CD4-positive, alpha-beta T cell treated with Interleukin-1 beta for 1 hour (primary cell): ENCODE data around the gene RASL12.
A peak's percentile ranks its signal among the peaks of the same experiment; 100 is the strongest.

Experiments
- DNase-seq, 2 donors: peaks; one replicate each; pipeline ENCODE4 v3.0.0-alpha.2; 2020 to 2022

RASL12 gene

DNA sequence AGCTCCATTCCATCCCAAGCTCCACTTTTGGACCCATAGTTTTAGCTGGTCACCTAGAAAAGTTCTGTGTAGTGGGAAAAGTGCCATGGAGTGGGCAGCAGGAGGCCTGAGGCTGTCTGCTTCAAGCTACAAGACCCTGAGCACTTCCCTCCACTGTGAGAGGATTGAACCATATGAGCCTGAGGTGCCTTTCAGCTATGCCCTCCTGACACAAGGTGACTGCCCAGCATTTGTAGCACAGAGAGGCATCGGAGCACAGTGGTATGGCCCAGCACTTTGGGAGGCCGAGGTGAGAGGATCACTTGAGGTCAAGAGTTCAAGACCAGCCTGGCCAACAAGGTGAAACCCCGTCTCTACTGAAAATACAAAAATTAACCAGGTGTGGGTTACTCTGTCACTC, 4.8 kb upstream of the RASL12 start:
- no peak for DNase-seq

DNA sequence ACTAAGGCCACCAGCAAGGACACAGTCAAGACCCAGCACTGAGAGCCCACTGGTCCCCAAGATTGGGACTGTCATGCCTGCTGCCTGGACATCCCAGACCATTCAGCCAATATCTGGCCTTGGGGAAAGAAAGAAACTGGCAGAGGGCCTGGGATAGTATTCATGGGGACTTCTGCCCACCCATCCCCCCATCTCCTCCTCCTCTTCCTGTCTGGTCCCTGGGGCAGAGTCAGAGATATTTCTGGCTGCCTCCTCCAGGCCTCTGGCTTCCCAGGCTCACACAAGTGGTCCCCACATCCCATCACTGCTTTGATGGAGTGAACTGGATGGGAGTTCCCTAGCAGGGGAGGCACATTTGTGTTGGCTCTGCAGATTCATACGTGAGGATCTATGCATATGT, 4.2 kb upstream of the RASL12 start:
- DNase-seq: no peak

DNA sequence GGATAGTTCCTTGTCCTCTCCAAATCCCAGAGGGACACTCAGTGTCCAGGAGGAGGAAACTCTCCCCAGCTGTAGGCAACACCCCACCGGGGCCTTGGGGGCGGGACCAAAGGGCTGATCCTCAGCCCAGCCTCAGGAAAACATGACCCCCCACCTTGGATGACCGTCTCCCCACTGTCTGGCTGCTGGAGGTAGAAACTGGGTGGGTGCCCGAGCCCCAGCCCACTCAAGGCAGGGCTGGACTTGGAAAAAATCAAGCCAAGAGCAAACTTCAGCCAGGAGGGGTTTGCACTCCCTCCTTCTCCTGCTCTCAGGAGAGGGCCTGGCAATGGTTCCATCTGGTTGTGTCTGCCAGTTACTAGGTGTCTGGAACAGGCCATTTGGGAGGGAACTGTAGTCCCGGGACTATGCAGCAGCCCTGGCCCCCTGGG, 3.6 kb upstream of the RASL12 start:
- DNase-seq: no peak

DNA sequence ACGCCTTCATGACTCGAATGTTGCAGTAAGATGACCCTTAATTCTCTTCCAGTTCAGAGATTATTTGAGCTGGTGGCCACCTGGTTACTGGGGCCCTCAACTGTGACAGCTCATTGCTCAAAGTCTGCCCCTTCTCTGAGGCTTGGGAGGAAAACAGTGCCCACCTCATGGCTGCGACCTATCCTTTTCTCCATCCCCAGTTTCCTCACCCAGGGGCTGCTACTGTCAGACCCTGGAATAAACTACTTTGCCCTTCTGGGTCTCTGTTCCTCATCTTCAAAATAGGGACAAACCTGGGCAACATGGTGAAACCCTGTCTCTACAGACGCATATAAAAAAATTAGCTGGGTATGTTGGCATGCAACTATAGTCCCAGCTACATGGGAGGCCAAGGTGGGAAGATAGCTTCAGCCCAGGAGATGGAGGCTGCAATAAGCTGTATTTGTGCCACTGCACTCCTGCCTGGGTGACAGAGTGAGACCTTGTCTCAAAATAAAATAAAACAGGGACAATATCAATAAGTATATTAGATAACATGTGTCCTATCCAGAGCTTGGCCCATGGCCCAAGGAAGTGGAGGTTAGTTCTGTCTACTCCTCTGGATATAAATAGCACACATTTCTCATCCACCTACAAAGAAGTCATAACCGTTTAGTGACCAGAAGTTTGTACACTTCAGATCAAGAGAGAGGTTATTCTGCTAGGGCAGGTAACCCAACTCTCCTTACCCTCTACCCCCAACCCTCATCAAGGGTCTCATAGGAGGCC, 2.2 kb upstream of the RASL12 start:
- DNase-seq: no peak

DNA sequence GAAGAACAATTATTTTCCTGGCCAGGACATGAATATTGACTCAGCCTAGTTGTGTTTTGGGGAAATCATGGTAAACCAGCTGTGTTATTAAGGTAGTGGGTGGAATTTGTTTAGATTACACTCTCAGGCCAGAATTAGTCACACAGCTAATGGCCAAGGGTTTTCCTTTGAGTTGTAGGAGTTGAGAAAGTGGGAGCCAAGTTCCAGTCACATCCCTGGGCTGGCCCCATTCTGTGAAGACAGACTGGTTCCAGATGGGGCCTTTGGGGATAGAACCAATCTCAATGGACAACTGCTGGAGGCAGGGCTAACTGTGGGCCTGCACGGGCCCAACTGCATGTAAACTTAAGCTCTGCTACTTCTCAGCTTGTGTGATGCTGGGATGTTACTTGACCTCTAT, 1.4 kb upstream of the RASL12 start:
- no peak for DNase-seq

DNA sequence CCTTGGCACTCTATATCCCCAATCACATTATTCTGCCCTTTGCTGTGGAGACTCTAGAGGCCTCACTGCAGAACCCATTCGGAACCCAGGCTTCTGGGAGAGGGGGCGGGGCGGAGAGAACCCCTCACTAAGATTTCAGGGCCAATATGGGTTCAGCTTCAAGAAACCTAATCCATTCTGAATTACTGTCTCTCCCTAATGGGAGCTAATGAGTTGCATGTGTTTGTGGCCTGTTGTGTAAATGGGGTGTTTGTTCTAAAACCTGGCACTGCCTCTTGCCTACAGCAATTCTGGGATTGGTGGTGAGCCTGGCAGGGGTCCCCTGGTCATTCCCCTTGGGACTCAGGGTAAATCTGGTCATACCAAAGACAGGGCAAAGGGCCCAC, 605 bp upstream of the RASL12 start:
- DNase-seq: no peak

DNA sequence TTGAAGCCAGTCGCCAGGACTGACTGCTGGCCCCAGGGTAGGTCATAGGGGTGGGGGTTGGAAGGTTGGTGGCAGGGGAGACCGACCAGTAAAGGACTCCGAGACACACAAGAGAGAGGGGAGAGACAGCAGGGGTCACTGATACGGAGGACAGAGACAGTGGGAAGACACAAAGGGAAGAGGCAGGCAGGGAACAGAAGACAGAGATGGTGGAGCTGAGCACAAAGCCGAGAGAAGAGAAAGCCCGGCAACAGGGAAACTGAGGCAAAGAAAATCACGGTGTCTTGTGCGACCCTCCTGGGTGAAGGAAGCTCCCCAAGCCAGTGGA, 510 bp downstream of the RASL12 start:
- DNase-seq: no peak

DNA sequence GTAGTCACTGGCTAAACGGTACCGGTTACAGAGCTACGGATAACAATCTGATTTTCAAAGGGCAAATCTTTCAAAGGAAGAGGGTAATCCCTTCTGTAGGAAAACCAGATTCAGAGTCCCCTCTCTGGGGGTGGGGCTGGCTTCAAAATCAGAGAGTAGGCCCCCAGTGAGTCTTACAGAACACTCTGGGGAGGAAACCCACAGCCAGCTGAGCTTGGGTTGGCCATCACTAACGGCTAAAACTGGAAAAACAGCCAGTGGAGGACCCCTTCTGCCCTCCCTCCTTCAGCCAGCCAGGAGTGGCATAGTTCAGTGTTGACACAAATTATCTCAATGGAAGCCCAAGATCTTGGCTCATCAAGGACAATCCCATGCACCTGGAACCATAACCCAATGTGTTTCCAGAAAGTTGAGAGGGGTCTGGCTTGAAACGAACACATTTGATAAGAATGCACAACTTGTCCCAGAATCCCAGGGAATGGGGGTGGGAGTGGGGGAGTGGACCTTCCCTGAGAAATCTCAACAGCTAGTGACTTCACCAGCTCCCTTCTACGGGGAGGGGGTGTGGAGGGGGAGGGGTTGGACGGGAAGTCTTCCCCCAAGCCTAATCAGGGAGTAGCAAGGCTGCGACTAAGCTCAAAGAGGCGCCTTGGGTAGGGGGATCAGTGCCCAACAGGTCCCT, 1.0 kb downstream of the RASL12 start:
- DNase-seq: no peak

DNA sequence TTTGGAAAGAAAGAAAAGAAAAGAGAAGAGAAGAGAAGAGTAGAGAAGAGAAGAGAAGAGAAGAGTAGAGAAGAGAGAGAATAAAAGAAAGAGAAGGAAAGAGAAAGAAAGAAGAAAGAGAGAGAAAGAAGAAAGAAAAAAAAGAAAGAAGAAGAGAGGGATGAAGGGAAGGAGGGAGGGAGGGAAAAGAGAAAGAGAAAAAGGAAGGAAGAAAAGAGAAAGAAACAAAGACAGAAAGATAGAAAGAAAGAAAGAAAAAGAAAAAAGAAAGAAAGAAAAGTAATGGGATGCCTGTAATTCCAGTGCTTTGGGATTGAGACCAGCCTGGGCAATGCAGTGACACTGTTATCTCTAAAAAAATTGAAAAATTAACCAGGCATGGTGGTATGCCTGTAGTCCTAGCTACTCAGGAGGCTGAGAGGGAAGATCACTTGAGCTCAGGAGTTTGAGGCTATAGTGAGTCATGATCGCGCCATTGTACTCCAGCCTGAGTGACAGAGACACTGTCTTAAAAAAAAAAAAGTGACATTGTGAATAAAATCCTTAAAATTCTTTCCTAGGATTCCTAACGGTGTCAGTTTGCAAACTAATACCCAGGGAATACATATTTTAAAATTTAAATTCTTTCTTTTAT, 1.7 kb downstream of the RASL12 start:
- no peak for DNase-seq

DNA sequence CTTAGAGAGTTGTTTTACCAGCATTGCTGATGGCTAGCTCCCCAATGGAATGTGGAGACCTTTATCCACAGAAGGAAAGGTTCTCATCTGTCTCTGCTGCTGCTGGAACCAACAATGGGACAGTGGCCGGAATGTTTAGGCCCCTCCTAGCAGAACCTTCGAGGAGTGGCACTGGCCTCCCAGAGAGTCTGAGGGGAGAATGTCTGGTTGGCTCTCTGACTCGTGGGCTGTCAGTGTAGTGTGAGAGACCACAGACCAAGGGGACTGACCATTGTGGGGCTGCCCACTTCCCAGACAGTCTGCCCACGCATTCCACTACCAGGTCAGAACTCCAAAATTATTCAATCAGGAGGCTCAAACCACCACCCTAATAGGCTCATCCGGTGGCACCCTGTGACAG, 5.1 kb downstream of the RASL12 start:
- no peak for DNase-seq

DNA sequence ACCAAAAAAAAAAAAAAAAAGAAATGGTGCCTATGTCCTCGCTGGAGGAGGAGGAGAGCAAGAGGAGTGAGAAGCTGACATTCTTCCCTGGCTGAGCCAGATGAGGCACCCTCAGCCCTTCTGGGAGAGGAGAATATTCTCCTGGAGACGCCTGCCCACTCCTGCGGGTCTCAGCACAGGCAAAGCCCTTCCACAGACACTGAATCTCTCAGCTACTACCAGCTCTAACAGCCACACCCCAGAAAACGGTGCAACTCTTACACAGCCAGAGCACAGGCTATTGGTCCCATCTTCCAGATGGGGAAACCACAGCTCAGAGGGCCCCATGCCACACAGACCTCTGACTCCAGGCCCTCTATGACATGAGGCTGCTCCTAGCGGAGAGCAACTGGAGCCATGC, 5.7 kb downstream of the RASL12 start:
- no peak for DNase-seq

DNA sequence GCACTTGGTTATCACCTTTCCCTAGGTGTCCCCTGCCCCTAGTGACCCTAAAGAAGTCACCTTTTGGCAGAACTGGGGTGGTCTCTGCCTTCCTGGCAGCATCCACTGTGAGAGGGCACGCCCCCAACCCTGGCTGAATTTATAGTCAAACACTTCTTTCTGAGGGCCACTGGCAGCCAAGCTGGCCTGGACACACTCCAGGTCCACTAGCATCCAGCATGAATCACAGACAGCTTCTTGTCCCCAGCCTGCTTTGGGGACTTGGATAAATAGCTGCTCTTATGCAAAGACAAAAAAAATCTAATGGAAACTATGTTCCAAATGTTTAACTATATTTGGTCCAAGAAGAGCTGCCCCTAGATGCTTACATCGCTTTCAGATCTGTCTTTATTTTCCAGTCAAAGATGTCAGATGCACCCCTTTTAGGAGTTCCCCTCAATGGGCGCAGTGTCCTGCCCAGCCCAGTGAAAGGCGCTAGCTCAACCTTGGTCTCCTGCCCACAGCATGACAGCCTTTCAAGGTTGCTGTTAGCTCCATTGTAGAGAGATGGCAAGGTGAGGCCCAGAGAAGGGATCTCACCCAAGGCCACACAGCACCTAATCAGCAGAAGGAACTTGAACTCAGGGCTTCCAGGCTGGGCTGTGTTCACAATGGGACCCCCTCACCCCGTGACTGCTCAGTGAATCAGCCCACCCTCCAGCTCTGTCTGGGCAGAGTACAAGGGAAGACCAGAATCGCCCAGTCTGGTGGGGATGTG, 7.0 kb downstream of the RASL12 start:
- DNase-seq: no peak

DNA sequence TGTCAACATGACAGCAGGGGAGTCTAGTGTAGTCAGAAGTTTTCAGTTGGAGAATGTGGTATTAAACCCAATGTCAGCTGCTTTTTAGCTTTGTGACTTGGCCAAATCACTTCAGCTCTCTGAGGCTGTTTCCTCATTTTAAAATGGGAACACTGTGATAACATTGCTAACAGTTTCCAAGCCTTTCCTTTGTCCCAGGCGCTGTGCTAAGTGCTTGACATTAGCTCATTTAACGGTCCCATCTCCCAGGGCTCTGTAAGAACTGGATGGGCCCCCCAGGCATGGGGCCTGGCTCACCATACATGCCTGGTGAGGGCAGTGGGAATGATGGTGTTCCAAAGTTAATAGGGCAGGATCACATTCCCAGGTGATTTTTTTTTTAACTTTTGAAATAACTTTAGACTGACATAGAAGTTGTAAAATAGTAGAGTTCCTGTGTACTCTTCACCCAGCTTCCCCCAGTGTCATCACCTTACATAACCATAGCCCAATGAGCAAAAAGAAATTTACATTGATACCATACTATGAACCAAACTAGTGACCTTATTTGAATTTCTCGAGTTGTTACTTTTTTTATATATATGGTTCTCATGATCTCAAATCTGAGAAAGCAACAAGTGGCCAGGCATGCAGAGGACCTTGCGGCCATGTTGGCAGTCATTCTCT, 7.7 kb downstream of the RASL12 start:
- DNase-seq: no peak

DNA sequence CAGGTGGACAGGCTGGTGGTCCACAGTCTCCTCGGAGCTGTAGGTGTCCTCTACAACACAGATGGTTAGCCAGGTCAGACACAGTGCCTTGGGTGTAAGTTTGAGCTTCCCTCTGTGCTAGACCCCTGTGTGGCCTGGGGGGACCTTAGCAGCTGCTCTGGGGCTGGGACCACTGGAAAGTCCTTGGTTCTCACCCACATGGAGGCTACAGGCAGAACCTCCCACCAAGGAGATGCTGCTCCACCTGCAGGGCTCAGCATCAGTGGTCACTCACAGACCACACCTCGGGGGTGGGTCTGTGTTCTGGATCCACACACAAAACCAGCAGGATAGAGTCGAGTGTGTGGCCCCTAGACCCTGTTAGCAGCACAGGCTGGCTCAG, 8.4 kb downstream of the RASL12 start:
- DNase-seq: no peak

DNA sequence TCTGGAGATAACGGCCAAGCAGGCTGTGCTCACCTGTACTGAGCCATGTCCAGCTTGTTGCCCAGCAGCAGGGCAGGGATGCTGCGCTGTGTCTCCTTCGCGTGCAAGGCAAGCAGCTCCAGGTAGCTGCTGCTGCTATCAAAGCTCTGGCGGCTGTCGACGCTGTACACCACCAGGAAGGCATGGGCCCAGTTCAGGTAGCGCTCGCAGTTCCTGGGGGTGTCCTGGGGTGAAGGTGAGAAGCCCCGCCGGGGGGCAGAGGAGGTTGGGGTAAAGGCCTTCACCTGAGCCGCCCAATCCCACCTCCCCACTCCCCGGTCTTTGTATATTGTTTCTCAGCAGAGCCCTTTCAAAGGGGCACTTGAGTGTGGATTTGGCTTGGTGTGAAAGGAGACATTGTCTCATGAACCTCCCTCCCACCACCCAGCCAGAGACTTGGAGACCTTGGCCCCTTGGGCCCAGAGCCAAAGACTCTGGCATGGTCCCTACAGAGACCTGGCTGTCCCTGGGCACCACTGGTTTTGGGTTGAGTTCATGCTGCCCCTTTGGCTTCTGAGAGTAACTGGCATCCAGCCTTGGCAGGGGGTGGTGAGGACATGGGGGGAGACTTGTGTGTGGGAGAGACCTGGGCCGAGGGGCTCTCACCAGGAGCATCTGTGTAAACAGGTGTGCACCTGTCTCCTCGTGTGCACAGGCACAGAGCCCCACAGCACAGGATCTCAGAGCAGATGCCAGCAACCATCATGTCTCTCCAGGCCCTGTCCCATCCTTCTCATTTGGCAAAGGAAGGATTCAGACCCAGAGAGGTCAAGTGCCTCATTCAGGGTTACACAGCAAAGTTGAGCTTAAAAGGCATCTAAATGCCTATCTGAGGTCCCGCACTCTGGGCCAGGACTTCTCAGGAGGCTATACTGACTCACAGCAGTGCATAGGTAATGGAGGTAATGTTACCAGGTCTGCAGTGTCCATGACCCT, 9.1 kb downstream of the RASL12 start:
- DNase-seq: no peak

DNA sequence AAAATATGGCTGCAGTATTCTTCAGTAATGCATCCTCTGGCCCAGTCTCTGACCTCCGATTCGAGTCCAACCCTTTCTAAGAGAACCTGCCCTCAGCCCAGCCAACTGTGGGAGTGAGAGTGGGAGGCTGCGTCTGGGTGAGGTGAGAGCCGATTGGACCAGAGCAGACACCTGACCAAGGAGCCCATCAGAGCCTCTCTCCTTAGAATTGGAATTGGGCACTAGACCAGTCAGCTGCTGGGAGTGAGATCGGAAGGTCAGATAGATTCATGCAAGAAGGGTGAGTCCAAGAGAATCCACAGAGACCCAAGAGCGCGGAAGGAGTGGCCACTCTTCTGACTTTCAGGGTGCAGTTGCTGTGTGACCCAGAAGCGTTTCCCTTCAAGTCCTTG, 10.2 kb downstream of the RASL12 start:
- no peak for DNase-seq

DNA sequence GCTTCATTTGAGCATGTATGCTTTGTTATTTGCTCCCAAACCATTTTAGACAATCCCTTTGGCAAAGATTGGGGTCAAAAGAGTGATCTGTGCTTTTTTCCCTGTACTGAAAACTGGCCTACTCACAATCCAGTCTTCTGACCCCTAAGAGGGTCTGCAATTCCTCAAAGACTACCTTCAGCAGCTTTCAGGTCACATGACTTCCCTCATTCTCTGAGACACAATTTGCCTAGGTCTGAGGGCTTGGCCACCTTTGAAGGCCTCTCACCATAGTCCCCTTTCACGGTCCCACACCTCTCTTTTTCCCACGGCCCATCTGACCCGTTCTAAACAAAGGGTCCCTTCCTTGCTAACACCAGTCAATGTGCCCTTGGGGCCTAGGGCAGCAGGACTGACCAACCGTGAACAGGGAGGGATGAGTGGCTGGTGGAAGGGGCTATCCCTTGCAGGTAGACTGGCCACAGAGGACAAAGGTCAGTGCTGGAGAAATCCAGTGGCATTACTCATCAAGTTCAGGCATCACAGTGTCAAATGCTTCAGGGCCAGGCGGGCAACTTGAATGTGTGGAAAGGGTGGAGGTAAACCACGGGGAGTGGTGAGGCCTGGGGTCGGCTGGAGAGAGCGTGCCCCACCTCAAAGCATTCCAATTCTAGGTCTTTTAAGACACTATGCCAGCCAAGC, 10.8 kb downstream of the RASL12 start:
- no peak for DNase-seq

DNA sequence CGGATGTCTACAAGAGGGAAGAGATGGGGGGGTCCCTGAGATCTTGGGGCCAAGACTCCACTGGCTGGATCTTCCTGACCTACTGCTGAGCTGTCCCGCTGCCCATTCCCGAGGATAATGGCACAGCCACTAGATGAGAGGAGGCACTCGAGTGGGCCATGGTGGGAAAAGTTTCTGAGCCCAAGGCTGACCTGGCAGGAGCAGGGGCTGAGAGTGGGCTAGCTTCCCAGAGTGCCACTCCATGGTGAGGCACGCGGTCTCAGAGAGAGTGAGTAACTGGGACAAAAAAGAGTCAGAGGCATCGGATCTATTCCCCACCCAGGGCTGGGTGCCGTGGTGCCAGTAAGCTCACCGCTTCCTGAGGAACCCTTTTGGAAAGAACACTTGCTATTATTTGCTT, 11.7 kb downstream of the RASL12 start:
- DNase-seq: no peak

DNA sequence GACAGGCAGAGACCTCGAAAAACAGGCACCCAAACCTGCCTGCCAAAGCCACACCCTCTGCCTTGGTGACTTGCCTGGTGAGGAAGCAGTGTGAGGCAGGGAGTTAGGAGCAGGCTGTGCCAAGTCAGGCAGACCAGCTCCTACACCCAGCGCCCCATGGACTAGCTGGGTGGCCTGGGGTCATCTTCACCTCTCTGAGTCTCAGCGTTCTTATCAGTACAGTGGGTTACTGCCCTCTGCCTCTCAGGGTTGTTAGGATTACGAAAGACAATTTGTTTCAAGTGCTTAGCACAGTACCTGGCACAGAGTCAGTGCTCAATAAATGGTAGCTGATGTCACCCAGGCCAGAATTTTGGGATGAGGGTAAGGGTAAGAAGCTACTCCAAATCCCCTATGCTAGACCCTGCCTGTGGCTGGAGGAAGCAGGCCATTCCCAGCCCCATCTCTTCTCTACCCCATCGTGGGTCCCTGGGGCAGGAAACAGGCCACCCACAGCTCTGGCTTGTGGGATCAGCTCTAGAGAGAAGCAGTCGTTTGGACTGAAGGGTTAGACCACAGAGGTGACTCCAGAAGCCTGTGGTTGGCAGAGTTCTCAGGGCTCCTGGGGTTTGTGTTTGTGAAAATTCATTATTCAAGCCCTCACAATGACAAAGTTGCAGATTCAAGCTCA, 12.5 kb downstream of the RASL12 start:
- no peak for DNase-seq

DNA sequence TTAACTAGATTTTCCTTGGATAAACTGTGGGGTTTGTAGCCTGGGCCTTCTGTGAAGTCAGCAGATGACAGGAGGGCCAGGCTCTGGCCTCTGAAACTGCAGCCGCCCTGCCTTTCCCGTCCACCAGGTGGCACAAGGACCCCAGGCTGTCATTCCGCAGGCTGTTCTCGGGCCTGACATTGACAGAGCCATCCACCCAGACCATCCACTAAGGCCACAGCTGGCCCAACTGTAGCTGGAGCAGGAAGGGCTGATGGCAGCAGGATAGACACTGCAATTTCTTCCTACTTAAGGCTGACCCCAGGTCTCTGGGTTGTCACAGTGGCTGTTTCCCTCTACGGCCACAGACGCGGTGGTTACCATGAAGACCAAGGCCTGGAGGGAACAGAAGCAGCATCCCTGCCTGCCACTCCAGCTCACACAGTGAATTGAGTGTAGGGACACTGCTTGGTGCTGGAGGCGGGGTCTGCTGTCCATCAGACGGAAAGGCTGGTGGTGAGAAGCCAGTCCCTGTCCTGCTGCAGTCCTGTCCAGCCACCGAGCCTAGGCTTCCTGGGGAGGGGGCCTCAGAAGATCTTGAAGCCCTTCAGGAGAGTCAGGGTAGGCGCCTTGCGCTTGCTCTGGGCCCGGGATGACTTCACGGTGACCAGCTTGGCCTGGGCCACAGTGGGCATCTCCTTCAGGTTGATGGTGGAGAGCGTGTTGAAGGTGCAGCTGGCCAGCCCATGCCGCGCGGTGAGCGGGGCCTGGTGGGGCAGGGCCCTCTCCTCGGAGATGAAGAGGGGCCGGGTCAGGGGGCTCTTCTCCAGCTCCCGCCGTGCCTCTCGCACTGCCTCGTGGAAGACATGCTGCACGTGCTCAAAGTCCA, 13.2 kb downstream of the RASL12 start:
- DNase-seq: peak; percentile 48 to 50
